WTC11 (cell line): Measurements from ENCODE around the gene AURKB.
"Not testable (repeated sequence)": the region's sequence is repeated elsewhere in the genome, so short reads cannot be mapped to it uniquely, and the experiment has no call there.

Experiments used
- JUN ChIP-seq: sonication (generic); formaldehyde crosslinking; IDR thresholded peaks from 2 replicates; pipeline ENCODE4 v1.8.0; 2023; ENCODE audit warnings: mild to moderate bottlenecking, missing genetic modification reagents
- MYBL2 ChIP-seq: sonication (generic); formaldehyde crosslinking; IDR thresholded peaks from 2 replicates; pipeline ENCODE4 v1.8.1; 2023; ENCODE audit warnings: mild to moderate bottlenecking, moderate library complexity, missing genetic modification reagents
- NR1H2 ChIP-seq: sonication (generic); formaldehyde crosslinking; IDR thresholded peaks from 2 replicates; pipeline ENCODE4 v1.9.0; 2021; ENCODE audit warnings: mild to moderate bottlenecking, moderate library complexity, missing genetic modification reagents
- NR2C2 ChIP-seq: sonication (generic); formaldehyde crosslinking; IDR thresholded peaks from 2 replicates; pipeline ENCODE4 v1.8.0; 2022; ENCODE audit warnings: mild to moderate bottlenecking, missing genetic modification reagents
- RORB ChIP-seq: fragments of 250-450 bp; sonication (Bioruptor Pico); IDR thresholded peaks from 2 replicates; pipeline ENCODE4 v1.9.0; 2021; ENCODE audit warnings: mild to moderate bottlenecking
- SP1 ChIP-seq: sonication (generic); formaldehyde crosslinking; conservative IDR thresholded peaks from 2 replicates; pipeline ENCODE4 v1.8.1; 2022; ENCODE audit warnings: missing genetic modification reagents
- TF ChIP-seq, protein P1 (sequence below): fragments of 200-600 bp; IDR thresholded peaks from 2 replicates; pipeline ENCODE4 v1.8.0; 2022; ENCODE audit warnings: antibody characterized with exemption

DNA sequence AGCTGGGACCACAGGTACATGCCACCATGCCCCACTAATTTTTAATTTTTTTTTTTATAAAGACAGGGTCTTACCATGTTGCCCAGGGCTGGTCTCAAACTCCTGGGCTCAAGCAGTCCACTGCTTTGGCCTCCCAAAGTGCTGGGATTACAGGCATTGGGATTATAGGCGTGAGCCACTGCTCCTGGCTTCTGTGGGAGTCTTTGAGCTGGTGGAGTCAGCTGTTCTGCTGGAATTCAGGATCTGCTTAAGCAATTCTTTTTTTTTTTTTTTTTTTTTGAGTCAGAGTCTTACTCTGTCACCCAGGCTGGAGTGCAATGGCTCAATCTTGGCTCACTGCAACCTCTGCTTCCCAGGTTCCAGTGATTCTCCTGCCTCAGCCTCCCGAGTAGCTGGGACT lies 41.0 kb upstream of the AURKB start:
- TF ChIP-seq NR1H2, RORB, JUN, SP1, NR2C2, MYBL2 (CRISPR knock-in tag): not testable (repeated sequence)
- TF ChIP-seq, protein P1, sequence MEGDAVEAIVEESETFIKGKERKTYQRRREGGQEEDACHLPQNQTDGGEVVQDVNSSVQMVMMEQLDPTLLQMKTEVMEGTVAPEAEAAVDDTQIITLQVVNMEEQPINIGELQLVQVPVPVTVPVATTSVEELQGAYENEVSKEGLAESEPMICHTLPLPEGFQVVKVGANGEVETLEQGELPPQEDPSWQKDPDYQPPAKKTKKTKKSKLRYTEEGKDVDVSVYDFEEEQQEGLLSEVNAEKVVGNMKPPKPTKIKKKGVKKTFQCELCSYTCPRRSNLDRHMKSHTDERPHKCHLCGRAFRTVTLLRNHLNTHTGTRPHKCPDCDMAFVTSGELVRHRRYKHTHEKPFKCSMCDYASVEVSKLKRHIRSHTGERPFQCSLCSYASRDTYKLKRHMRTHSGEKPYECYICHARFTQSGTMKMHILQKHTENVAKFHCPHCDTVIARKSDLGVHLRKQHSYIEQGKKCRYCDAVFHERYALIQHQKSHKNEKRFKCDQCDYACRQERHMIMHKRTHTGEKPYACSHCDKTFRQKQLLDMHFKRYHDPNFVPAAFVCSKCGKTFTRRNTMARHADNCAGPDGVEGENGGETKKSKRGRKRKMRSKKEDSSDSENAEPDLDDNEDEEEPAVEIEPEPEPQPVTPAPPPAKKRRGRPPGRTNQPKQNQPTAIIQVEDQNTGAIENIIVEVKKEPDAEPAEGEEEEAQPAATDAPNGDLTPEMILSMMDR: not testable (repeated sequence)
